ENCODE results near the gene EBLN1. TPM values are rescaled to one million over a fixed set of nuclear protein-coding genes. Genes with fewer than 3 reads are reported as not detected.

Gene EBLN1
- total RNA-seq, 1 donor from 2014 or later, result not detected

Other genes with a start within 250 kb of the EBLN1 start
- 48.0 and 58.6 TPM in 2 replicates for gene DNAJC1, start 214.3 kb downstream of the EBLN1 start, total RNA-seq
- 44.6 and 46.3 TPM in 2 replicates for gene COMMD3, start 98.4 kb upstream of the EBLN1 start, total RNA-seq
- gene BMI1, start 103.1 kb upstream of the EBLN1 start, total RNA-seq, result 24.2 and 61.6 TPM in 2 replicates
- not detected in 2 replicates for gene SPAG6, start 127.5 kb upstream of the EBLN1 start, total RNA-seq